Chondrocyte (in vitro differentiated cells): ENCODE measurements around the gene CFAP58. TPM values are rescaled to one million over a fixed set of nuclear protein-coding genes. Genes with fewer than 3 reads are reported as not detected.

Source experiments
- DNase-seq: peaks from one replicate; pipeline ENCODE4 v3.0.0; 2021; ENCODE audit warnings: mixed read lengths, low spot score
- H3K27ac Mint-ChIP-seq: one replicate; pipeline ENCODE4 v1.8.0; 2021; ENCODE audit warnings: mild to moderate bottlenecking, moderate library complexity, mixed read lengths; ENCODE audit not compliant: unreplicated experiment
- H3K27me3 Mint-ChIP-seq: 2 replicates; pipeline ENCODE4 v1.8.0; 2021; ENCODE audit warnings: low read depth, mixed read lengths
- H3K36me3 Mint-ChIP-seq: 2 replicates; pipeline ENCODE4 v1.8.0; 2021; ENCODE audit warnings: low read depth, mixed read lengths
- H3K4me1 Mint-ChIP-seq: 2 replicates; pipeline ENCODE4 v1.8.0; 2021; ENCODE audit warnings: low read depth, mild to moderate bottlenecking, mixed read lengths
- H3K4me3 Mint-ChIP-seq: one replicate; pipeline ENCODE4 v1.8.0; 2021; ENCODE audit warnings: mild to moderate bottlenecking, moderate library complexity, mixed read lengths; ENCODE audit not compliant: unreplicated experiment
- H3K9me3 Mint-ChIP-seq: 2 replicates; pipeline ENCODE4 v1.8.0; 2021; ENCODE audit warnings: low read depth, mixed read lengths
- total RNA-seq: library from RNA; stranded (reverse); gene quantifications from 3 replicates; pipeline ENCODE4 v1.2.1, GENCODE V29; 2021
- TF ChIP-seq, protein P1 (sequence below): fragments of 200-600 bp; sonication (generic); IDR thresholded peaks from 2 replicates; pipeline ENCODE4 v1.5.0; 2021; ENCODE audit warnings: antibody characterized with exemption, mild to moderate bottlenecking, moderate library complexity

CFAP58 gene
- total RNA-seq, 1 donor from 2014 or later: 0.15 TPM

DNA sequence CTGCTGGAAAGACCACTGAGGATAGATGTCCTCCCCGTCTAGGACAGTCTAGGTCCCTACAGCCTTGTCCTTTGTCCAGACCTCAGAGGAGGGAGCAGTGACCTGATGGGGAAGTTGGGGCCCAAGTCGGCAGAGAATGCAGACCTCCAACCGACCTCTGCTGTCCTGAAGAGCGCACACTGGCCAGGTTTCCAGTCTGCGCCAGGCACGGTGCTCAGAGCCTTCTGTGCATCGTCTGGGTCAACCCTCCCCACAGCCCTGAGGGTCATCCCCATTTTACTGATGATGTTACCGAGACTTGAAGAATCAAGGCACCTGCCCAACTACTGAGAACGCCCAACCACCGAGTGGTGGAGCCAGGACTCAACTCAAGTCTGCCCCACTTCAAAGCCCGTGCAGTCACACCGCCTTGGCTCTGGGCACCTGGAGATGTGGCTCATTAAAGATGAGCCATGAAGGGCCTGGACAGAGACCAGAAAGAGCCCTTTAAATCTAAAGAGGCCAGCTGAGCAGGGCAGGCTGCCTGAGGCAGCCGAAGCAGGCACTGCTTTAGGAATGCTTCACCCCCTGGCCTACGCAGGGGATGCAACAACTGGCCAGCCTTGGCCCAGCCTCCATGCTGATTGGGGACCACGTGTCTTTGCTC, 19.8 kb upstream of the CFAP58 start:
- Mint-ChIP-seq H3K27me3 (no peaks in the 10 kb centered on the region), H3K4me1 (peaks cover 67% of the 10 kb centered on the region), H3K27ac (no peak overlapping the region), H3K4me3 (no peak overlapping the region), H3K9me3 (no peaks in the 10 kb centered on the region), H3K36me3 (no peaks in the 10 kb centered on the region)
- no peak for DNase-seq
- TF ChIP-seq, protein P1, sequence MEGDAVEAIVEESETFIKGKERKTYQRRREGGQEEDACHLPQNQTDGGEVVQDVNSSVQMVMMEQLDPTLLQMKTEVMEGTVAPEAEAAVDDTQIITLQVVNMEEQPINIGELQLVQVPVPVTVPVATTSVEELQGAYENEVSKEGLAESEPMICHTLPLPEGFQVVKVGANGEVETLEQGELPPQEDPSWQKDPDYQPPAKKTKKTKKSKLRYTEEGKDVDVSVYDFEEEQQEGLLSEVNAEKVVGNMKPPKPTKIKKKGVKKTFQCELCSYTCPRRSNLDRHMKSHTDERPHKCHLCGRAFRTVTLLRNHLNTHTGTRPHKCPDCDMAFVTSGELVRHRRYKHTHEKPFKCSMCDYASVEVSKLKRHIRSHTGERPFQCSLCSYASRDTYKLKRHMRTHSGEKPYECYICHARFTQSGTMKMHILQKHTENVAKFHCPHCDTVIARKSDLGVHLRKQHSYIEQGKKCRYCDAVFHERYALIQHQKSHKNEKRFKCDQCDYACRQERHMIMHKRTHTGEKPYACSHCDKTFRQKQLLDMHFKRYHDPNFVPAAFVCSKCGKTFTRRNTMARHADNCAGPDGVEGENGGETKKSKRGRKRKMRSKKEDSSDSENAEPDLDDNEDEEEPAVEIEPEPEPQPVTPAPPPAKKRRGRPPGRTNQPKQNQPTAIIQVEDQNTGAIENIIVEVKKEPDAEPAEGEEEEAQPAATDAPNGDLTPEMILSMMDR: no peak

DNA sequence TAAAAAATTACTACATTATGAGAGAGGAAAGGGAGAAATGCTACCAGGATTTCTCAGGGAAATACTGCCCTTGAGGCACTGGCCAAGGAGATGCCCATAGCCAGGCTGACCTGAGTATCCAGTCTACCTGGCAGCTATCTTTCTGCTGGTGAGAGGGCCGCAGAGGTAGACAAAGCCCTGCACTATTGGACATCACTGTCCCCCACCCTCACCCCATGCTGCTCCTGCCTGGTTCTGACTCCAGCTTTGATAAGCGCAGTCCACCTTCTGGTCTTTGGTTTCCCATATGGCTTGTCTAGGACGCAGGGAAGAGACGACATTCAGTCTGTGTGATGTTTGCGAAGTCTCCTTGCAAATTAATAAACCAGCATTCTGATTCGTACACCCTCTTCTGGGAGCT, 19.1 kb upstream of the CFAP58 start:
- H3K4me1 Mint-ChIP-seq: peaks cover 67% of the 10 kb centered on the region

DNA sequence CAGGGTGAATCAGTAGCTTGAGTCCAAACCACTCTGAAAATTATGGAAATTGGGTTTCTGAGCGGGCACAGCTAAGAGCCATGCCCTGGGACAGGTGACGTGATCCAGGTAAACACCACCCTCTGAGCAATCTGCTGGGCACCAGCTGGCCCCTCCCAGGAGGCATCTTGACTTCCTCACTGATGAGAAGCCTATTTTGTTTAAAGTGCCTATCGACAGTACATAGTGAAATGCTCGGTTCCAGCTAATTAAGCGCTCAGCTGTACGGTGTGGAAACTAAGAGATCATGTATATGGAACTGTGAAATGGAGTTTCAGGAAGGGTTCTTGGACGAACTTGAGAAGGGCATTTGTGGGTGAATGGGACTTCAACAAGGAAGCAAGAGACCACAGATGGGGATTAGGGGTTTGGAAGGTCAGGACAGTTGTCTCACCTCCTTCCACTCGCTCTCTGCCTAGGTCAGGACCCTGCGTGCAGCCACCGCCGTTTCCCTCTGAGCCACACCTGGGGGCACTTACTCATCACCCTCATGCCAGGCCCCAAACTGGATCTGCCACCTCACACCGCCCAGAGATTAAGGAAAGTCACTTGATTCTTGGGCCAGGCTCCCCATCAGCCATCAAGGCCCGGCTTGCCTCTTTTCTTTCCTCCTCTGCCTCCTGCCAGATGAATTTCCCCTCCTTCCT, 18.5 kb upstream of the CFAP58 start:
- H3K4me1 Mint-ChIP-seq: peaks cover 67% of the 10 kb centered on the region

More for the DNA sequence above, 19.1 kb upstream of the CFAP58 start:
- no peaks in the 10 kb centered on the region for H3K36me3 Mint-ChIP-seq
- DNase-seq: no peak
- TF ChIP-seq, protein P1: no peak
- H3K27ac Mint-ChIP-seq: no peak overlapping the region
- no peak overlapping the region for H3K4me3 Mint-ChIP-seq
- no peaks in the 10 kb centered on the region for H3K27me3 Mint-ChIP-seq
- no peaks in the 10 kb centered on the region for H3K9me3 Mint-ChIP-seq

DNA sequence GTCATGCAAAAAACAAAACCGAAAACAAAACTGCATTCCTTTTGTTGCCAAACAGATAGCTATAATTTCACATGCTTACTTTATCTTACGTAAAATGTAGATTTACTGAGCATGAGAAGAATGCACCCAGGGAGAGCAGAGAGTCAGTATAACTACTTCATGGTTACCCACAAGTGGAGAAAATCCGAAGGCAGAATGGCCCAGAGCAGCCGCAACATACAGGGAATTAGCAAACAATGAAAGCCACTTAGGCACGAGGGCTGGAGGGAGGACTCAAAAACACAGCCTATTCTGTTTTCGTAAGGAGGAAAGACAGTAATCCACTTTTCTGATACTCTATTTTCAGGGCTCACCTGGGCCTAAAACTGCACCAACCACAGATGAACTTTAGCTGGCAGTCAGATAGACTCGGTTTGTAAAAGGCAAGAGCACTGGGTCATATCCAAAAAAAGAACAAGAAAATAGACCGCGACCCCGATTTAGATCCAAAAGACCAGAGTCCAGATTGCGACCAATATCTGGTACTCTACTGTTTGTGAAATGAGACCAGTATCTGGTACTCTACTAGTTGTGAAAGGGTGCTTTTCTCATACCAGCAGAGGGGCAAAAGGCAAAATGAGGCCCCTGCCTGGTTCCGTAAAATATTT, 16.7 kb upstream of the CFAP58 start:
- TF ChIP-seq, protein P1: no peak
- DNase-seq: no peak
- H3K36me3 Mint-ChIP-seq: no peaks in the 10 kb centered on the region
- no peaks in the 10 kb centered on the region for H3K9me3 Mint-ChIP-seq
- H3K4me1 Mint-ChIP-seq: peaks cover 53% of the 10 kb centered on the region
- H3K27ac Mint-ChIP-seq: peak overlapping the region; percentile 100
- peak overlapping the region; percentile 97 for H3K4me3 Mint-ChIP-seq
- no peaks in the 10 kb centered on the region for H3K27me3 Mint-ChIP-seq

More for the DNA sequence above, 18.5 kb upstream of the CFAP58 start:
- no peak for DNase-seq
- TF ChIP-seq, protein P1: no peak
- Mint-ChIP-seq H3K27me3 (no peaks in the 10 kb centered on the region), H3K36me3 (no peaks in the 10 kb centered on the region), H3K27ac (no peak overlapping the region), H3K9me3 (no peaks in the 10 kb centered on the region), H3K4me3 (no peak overlapping the region)

DNA sequence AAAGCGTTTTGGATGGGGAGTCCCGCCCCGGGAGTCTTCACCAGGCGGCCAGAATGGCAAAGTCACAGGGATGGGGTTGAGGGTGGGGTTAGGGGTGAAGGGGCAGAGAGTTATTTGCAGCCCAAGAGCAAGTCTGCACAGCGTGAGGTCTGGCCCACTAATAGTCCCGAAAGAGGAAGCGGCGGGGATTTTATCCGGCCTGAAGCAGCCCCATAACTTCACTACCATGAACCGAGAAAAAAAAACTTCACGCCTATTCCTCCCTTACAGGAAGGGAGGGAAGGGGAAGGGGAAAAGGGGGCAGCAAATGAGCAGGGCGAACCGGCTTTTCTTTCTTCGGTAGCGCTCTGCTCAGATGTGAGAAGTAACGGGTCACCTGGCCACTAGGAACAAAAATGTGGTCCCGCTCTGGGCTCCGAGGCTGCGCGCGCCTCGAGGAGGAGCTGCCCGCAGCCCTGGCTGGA, 16.1 kb upstream of the CFAP58 start:
- no peaks in the 10 kb centered on the region for H3K27me3 Mint-ChIP-seq
- H3K4me3 Mint-ChIP-seq: peak overlapping the region; percentile 97
- H3K27ac Mint-ChIP-seq: peak overlapping the region; percentile 100
- no peaks in the 10 kb centered on the region for H3K9me3 Mint-ChIP-seq
- TF ChIP-seq, protein P1: no peak
- no peaks in the 10 kb centered on the region for H3K36me3 Mint-ChIP-seq
- DNase-seq: no peak
- H3K4me1 Mint-ChIP-seq: peaks cover 48% of the 10 kb centered on the region
